SK-N-MC (cell line): ENCODE data around the gene RPGRIP1L.
"Not testable (repeated sequence)": the region's sequence is repeated elsewhere in the genome, so short reads cannot be mapped to it uniquely, and the experiment has no call there.

Experiments
- EZH2 ChIP-seq: fragments of 200-600 bp; sonication (generic); IDR thresholded peaks from one replicate; pipeline ENCODE4 v1.6.1; 2017; ENCODE audit warnings: antibody characterized with exemption
- FOXP2 ChIP-seq: optimal IDR thresholded peaks from 2 replicates; pipeline ENCODE3; 2011; ENCODE audit warnings: mild to moderate bottlenecking, moderate library complexity; ENCODE audit not compliant: insufficient read depth; ENCODE audit errors: extremely low read length, control extremely low read depth
- POLR2AphosphoS5 ChIP-seq: IDR thresholded peaks from 2 replicates; pipeline ENCODE4 v1.6.1; 2012; ENCODE audit warnings: mild to moderate bottlenecking, low read depth, low read length, borderline replicate concordance

DNA sequence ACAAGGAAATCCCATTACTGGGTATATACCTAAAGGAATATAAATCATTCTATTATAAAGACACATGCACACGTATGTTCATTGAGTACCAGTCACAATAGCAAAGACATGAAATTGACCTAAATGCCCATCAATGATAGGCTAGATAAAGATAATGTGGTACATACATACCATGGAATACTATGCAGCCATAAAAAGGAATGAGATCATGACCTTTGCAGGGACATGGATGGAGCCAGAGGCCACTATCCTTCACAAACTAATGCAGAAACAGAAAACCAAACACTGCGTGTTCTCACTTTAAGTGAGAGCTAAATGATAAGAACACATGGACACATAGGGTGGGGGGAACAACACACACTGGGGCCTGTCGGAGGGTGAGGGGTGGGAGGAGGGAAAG lies 18.3 kb downstream of the RPGRIP1L start:
- not testable (repeated sequence) for TF ChIP-seq EZH2, POLR2AphosphoS5, FOXP2
